Gastrocnemius medialis (tissue), 4 donors: ENCODE measurements around the gene PLXNA2.

ENCODE experiments used
- POLR2A ChIP-seq, 2 donors: fragments of 450-650 bp; IDR thresholded peaks; one replicate each; pipeline ENCODE4 v1.6.1; 2017; ENCODE audit warnings: antibody characterized with exemption in 2 of 2, mild to moderate bottlenecking in 2 of 2, moderate library complexity in 2 of 2
- TF ChIP-seq, protein P1 (sequence below), 5 experiments: fragments of 450-650 bp in 3 of 5; fragments of 200-600 bp in 2 of 5; sonication (generic) in 2 of 5; IDR thresholded peaks in 4 of 5; conservative IDR thresholded peaks in 1 of 5; 1 replicate in 4 of 5; 2 replicates in 1 of 5; pipeline ENCODE4 v1.5.1; 2016 to 2019; ENCODE audit warnings: antibody characterized with exemption in 5 of 5, mild to moderate bottlenecking in 3 of 5, moderate library complexity in 3 of 5

DNA sequence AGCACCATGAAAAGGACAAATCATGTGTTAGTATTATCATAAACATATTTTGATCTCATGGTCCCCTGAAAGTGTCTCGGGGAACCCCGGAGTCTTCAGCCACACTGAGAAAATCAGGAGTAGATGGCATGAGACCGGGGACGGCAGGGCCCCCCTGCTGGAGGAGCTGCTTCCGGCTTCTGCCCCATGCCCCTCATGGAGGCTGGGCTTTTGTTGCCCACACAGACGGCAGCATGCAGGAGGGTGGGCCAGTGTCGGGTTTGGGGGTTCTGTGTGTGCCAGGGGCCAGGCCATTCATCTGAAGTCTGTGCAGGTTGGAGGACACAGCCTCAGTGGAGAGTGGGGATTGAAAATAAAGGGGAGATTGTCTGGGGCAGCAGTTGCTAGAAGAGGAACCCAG, 258.2 kb downstream of the PLXNA2 start:
- TF ChIP-seq, protein P1, sequence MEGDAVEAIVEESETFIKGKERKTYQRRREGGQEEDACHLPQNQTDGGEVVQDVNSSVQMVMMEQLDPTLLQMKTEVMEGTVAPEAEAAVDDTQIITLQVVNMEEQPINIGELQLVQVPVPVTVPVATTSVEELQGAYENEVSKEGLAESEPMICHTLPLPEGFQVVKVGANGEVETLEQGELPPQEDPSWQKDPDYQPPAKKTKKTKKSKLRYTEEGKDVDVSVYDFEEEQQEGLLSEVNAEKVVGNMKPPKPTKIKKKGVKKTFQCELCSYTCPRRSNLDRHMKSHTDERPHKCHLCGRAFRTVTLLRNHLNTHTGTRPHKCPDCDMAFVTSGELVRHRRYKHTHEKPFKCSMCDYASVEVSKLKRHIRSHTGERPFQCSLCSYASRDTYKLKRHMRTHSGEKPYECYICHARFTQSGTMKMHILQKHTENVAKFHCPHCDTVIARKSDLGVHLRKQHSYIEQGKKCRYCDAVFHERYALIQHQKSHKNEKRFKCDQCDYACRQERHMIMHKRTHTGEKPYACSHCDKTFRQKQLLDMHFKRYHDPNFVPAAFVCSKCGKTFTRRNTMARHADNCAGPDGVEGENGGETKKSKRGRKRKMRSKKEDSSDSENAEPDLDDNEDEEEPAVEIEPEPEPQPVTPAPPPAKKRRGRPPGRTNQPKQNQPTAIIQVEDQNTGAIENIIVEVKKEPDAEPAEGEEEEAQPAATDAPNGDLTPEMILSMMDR (IDR thresholded peaks at IDR 0.05 in 4 of 5, conservative IDR thresholded peaks at IDR 0.05 in 1 of 5): no peak
- TF ChIP-seq POLR2A (IDR thresholded peaks at IDR 0.05): no peak
